HEK293 (cell line): ENCODE data around the gene DLG2.

Experiments
- CTCF ChIA-PET: fragments of 350-600 bp; formaldehyde crosslinking; extraction: SDS; loops from one replicate; lab custom pipeline; 2021; ENCODE audit warnings: antibody characterized with exemption; lab: Yijun Ruan, JAX
- POLR2A ChIA-PET: fragments of 300-600 bp; formaldehyde crosslinking; extraction: SDS; loops from one replicate; lab custom pipeline; 2020; ENCODE audit warnings: antibody characterized with exemption, inconsistent platforms; lab: Yijun Ruan, JAX
- H3K27ac ChIP-seq: fragments of 200-500 bp; sonication (Bioruptor generic); 2 replicates; pipeline ENCODE4 v1.5.1; 2014; ENCODE audit warnings: low read depth, low read length, control low read depth, inconsistent platforms; ENCODE audit errors: extremely low read depth
- H3K36me3 ChIP-seq, 2 experiments: fragments of 200-500 bp in 1 of 2; sonication (Bioruptor generic) in 1 of 2; 1 replicate in 1 of 2; 2 replicates in 1 of 2; pipeline ENCODE4 v1.5.1; 2014 to 2017; ENCODE audit warnings: inconsistent platforms in 2 of 2, low read length in 2 of 2; ENCODE audit not compliant: control insufficient read depth in 2 of 2, insufficient read depth in 1 of 2
- H3K4me1 ChIP-seq: fragments of 200-500 bp; sonication (Bioruptor generic); 2 replicates; pipeline ENCODE4 v1.5.1; 2014; ENCODE audit warnings: mild to moderate bottlenecking, low read length, inconsistent platforms; ENCODE audit not compliant: control insufficient read depth, insufficient read depth
- H3K4me3 ChIP-seq: 2 replicates; pipeline ENCODE4 v1.5.1; 2011; ENCODE audit warnings: low read depth, mild to moderate bottlenecking, control low read depth, low read length, moderate library complexity
- H3K9me3 ChIP-seq: fragments of 200-500 bp; sonication (Bioruptor generic); 2 replicates; pipeline ENCODE4 v1.5.1; 2014; ENCODE audit warnings: low read depth, low read length, inconsistent platforms; ENCODE audit not compliant: control insufficient read depth, insufficient read depth
- BCL11B ChIP-seq: fragments of 450-650 bp; formaldehyde crosslinking; IDR thresholded peaks from 2 replicates; pipeline ENCODE4 v1.5.1; 2016; ENCODE audit warnings: low read depth, missing biosample characterization, missing genetic modification characterization
- FEZF1 ChIP-seq: fragments of 450-650 bp; formaldehyde crosslinking; IDR thresholded peaks from 2 replicates; pipeline ENCODE4 v1.5.1; 2016; ENCODE audit warnings: missing biosample characterization, missing genetic modification characterization
- KLF10 ChIP-seq: fragments of 450-650 bp; IDR thresholded peaks from 2 replicates; pipeline ENCODE4 v1.5.1; 2018; ENCODE audit warnings: missing biosample characterization, mild to moderate bottlenecking, missing genetic modification characterization
- KLF7 ChIP-seq: fragments of 450-650 bp; formaldehyde crosslinking; IDR thresholded peaks from 2 replicates; pipeline ENCODE4 v1.5.1; 2016; ENCODE audit warnings: missing biosample characterization, missing genetic modification characterization, borderline replicate concordance
- KLF8 ChIP-seq: fragments of 450-650 bp; formaldehyde crosslinking; IDR thresholded peaks from 2 replicates; pipeline ENCODE4 v1.5.1; 2016; ENCODE audit warnings: missing biosample characterization, missing genetic modification characterization
- MYNN ChIP-seq: fragments of 450-650 bp; formaldehyde crosslinking; IDR thresholded peaks from 2 replicates; pipeline ENCODE4 v1.5.1; 2016; ENCODE audit warnings: missing biosample characterization, missing genetic modification characterization, borderline replicate concordance
- PRDM2 ChIP-seq: fragments of 450-650 bp; formaldehyde crosslinking; IDR thresholded peaks from 2 replicates; pipeline ENCODE4 v1.5.1; 2016; ENCODE audit warnings: missing biosample characterization, missing genetic modification characterization, borderline replicate concordance
- ZNF146 ChIP-seq: fragments of 450-650 bp; formaldehyde crosslinking; IDR thresholded peaks from 2 replicates; pipeline ENCODE4 v1.5.1; 2016; ENCODE audit warnings: missing biosample characterization, missing genetic modification characterization
- ZNF211 ChIP-seq: fragments of 450-650 bp; formaldehyde crosslinking; IDR thresholded peaks from 2 replicates; pipeline ENCODE4 v1.5.1; 2016; ENCODE audit warnings: low read depth, missing biosample characterization, missing genetic modification characterization
- ZNF354C ChIP-seq: fragments of 450-650 bp; formaldehyde crosslinking; IDR thresholded peaks from 2 replicates; pipeline ENCODE4 v1.5.1; 2016; ENCODE audit warnings: missing biosample characterization, missing genetic modification characterization, low read depth, borderline replicate concordance
- ZNF366 ChIP-seq: fragments of 450-650 bp; formaldehyde crosslinking; conservative IDR thresholded peaks from 2 replicates; pipeline ENCODE4 v1.5.1; 2016; ENCODE audit warnings: missing biosample characterization, missing genetic modification characterization
- ZNF37A ChIP-seq: fragments of 450-650 bp; IDR thresholded peaks from 2 replicates; pipeline ENCODE4 v1.5.1; 2018; ENCODE audit warnings: missing biosample characterization, missing genetic modification characterization
- ZNF521 ChIP-seq: fragments of 450-650 bp; formaldehyde crosslinking; IDR thresholded peaks from 2 replicates; pipeline ENCODE4 v1.5.1; 2017; ENCODE audit warnings: missing biosample characterization, mild to moderate bottlenecking, missing genetic modification characterization
- ZNF544 ChIP-seq: fragments of 450-650 bp; formaldehyde crosslinking; IDR thresholded peaks from 2 replicates; pipeline ENCODE4 v1.5.0; 2017; ENCODE audit warnings: missing biosample characterization, missing genetic modification characterization
- ZNF561 ChIP-seq: fragments of 450-650 bp; IDR thresholded peaks from 2 replicates; pipeline ENCODE4 v1.5.1; 2018; ENCODE audit warnings: missing biosample characterization, missing genetic modification characterization, borderline replicate concordance
- ZNF621 ChIP-seq: fragments of 450-650 bp; formaldehyde crosslinking; IDR thresholded peaks from 2 replicates; pipeline ENCODE4 v1.5.1; 2017; ENCODE audit warnings: missing biosample characterization, missing genetic modification characterization
- ZNF654 ChIP-seq: fragments of 450-650 bp; formaldehyde crosslinking; IDR thresholded peaks from 2 replicates; pipeline ENCODE4 v1.5.1; 2016; ENCODE audit warnings: low read depth, missing biosample characterization, missing genetic modification characterization
- ZNF776 ChIP-seq: fragments of 450-650 bp; formaldehyde crosslinking; IDR thresholded peaks from 2 replicates; pipeline ENCODE4 v1.5.0; 2017; ENCODE audit warnings: missing biosample characterization, missing genetic modification characterization, borderline replicate concordance
- ZNF791 ChIP-seq: fragments of 450-650 bp; formaldehyde crosslinking; IDR thresholded peaks from 2 replicates; pipeline ENCODE4 v1.5.1; 2016; ENCODE audit warnings: missing biosample characterization, missing genetic modification characterization
- ZSCAN30 ChIP-seq: fragments of 450-650 bp; IDR thresholded peaks from 2 replicates; pipeline ENCODE4 v1.5.1; 2018; ENCODE audit warnings: missing biosample characterization, mild to moderate bottlenecking, missing genetic modification characterization, moderate library complexity
- TF ChIP-seq, protein P1 (sequence below): fragments of 450-650 bp; formaldehyde crosslinking; IDR thresholded peaks from 2 replicates; pipeline ENCODE4 v1.5.1; 2016; ENCODE audit warnings: missing biosample characterization, missing genetic modification characterization
- TF ChIP-seq, protein P2 (sequence below): fragments of 450-650 bp; formaldehyde crosslinking; IDR thresholded peaks from 2 replicates; pipeline ENCODE4 v1.5.1; 2016; ENCODE audit warnings: missing biosample characterization, missing genetic modification characterization

The DLG2 gene

DNA sequence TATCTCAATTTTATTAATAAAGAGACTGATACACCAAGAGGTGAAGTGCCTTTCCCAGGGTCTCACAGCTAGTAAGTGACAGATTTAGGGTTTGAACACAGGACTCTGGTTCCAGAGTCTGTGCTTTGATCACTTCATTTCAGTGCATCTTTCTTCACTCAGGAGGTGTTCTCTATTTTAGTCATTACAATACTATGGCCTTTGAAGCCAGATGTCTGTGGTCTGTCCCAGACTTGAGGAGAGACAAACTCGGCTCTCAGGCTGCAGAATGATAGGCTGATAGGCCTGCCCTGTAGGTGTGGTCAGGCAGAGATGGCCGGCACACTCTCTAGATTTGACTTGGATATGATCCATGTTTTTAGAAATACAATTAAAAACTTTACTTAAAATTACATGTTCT is 1862.5 kb downstream of the DLG2 start:
- Histone ChIP-seq H3K4me1 (no peaks in the 10 kb centered on the region), H3K4me3 (no peak overlapping the region), H3K27ac (no peak overlapping the region), H3K9me3 (no peaks in the 10 kb centered on the region), H3K36me3 (no peaks in the 10 kb centered on the region)
- CTCF ChIA-PET: no interaction called here
- POLR2A ChIA-PET: no interaction called here
- no peak for TF ChIP-seq ZNF521
- TF ChIP-seq, protein P1, sequence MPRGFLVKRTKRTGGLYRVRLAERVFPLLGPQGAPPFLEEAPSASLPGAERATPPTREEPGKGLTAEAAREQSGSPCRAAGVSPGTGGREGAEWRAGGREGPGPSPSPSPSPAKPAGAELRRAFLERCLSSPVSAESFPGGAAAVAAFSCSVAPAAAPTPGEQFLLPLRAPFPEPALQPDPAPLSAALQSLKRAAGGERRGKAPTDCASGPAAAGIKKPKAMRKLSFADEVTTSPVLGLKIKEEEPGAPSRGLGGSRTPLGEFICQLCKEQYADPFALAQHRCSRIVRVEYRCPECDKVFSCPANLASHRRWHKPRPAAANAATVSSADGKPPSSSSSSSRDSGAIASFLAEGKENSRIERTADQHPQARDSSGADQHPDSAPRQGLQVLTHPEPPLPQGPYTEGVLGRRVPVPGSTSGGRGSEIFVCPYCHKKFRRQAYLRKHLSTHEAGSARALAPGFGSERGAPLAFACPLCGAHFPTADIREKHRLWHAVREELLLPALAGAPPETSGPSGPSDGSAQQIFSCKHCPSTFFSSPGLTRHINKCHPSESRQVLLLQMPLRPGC (tag by site-specific recombination): no peak
- TF ChIP-seq ZNF366: no peak
- TF ChIP-seq ZNF146 (tag by site-specific recombination): no peak
- TF ChIP-seq ZNF211: no peak
- no peak for TF ChIP-seq KLF10 (tag by site-specific recombination)

DNA sequence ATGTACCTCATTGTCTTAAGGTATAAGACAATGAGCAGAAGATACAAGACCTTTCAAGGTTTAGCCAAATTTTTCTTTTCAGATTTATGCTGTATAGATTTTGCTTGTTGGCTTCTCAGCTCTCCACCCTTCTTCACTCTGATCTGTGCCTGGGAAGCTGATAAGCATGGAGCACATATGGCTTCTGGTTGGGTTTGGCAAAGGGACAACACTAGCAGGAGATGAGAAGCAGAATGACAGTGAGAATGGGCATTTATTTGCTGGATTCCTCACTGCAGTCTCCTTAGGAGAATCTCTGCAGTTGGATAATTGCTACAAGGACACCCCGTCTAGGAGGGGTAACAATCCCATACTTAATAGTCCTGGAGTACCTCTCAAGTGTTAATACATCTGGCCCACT is 1866.2 kb downstream of the DLG2 start:
- CTCF ChIA-PET: no interaction called here
- H3K9me3 ChIP-seq: no peaks in the 10 kb centered on the region
- no peaks in the 10 kb centered on the region for H3K4me1 ChIP-seq
- H3K27ac ChIP-seq: no peak overlapping the region
- POLR2A ChIA-PET: no interaction called here
- no peaks in the 10 kb centered on the region for H3K36me3 ChIP-seq
- no peak overlapping the region for H3K4me3 ChIP-seq
- TF ChIP-seq KLF8 (tag by site-specific recombination) (no peak), MYNN (no peak), ZNF37A (tag by site-specific recombination) (no peak)

DNA sequence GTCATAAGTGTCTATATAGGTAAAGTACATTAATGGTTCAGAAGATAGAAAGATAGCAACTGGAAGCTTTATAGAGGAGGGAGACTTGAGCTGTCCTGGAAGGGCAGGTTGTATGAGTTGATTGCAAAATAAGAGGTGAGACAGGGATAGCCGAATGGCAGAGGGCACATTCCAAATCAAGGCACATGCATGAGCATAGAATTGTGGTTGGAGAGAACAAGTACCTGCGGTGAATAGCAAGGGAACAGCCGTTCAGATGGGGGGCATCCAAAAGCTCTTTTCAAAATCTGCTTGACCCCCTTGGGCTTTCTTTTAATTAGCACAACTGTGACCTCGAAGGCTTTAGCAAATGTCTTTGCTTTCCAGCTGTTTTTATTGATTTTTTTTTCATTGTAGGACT is 1868.0 kb downstream of the DLG2 start:
- Histone ChIP-seq H3K27ac (no peak overlapping the region), H3K4me1 (no peaks in the 10 kb centered on the region), H3K9me3 (no peaks in the 10 kb centered on the region), H3K36me3 (no peaks in the 10 kb centered on the region)
- CTCF ChIA-PET: interaction anchor here (1.1 kb wide), 1 partner anchor 466 kb away, joined by 3 read pairs; no protein-coding TSS in a partner anchor
- TF ChIP-seq ZNF354C (no peak), BCL11B (no peak), ZNF621 (no peak), ZNF776 (tag by site-specific recombination) (no peak), FEZF1 (tag by site-specific recombination) (no peak), PRDM2 (tag by site-specific recombination) (no peak), ZSCAN30 (tag by site-specific recombination) (no peak), KLF7 (tag by site-specific recombination) (no peak), ZNF654 (tag by site-specific recombination) (no peak), ZNF791 (no peak), ZNF561 (tag by site-specific recombination) (no peak), ZNF544 (tag by site-specific recombination) (no peak)
- TF ChIP-seq, protein P2, sequence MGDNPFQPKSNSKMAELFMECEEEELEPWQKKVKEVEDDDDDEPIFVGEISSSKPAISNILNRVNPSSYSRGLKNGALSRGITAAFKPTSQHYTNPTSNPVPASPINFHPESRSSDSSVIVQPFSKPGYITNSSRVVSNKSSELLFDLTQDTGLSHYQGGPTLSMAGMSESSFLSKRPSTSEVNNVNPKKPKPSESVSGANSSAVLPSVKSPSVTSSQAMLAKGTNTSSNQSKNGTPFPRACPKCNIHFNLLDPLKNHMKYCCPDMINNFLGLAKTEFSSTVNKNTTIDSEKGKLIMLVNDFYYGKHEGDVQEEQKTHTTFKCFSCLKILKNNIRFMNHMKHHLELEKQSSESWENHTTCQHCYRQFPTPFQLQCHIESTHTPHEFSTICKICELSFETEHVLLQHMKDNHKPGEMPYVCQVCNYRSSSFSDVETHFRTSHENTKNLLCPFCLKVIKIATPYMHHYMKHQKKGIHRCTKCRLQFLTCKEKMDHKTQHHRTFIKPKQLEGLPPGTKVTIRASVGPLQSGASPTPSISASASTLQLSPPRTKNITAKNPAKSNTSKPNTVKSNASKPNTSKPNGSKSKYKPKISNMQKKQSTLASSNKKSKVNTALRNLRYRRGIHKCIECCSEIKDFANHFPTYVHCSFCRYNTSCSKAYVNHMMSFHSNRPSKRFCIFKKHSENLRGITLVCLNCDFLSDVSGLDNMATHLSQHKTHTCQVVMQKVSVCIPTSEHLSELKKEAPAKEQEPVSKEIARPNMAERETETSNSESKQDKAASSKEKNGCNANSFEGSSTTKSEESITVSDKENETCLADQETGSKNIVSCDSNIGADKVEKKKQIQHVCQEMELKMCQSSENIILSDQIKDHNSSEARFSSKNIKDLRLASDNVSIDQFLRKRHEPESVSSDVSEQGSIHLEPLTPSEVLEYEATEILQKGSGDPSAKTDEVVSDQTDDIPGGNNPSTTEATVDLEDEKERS: no peak
- TF ChIP-seq, all 188 proteins: peak for 0
- POLR2A ChIA-PET: no interaction called here
- no peak overlapping the region for H3K4me3 ChIP-seq
